Measurements from ENCODE around the gene ADARB2.

ADARB2 gene

DNA sequence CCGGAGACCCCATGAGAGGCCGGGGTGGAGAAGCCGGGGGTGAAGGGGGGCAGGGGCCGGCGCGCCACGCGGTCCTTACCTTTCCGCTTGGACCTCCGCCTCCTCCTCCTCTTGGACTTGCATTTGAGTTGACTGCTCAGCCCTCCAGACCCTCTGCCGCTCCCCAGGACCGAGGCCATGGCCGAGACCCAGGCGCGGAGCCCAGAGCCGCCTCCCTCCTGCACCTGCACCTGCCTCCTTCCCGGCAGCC lies 428 bp downstream of the ADARB2 start:
- H3K4me3 ChIP-seq (ENCODE audit: control insufficient read depth, low read depth, low read length) = no peak overlapping the region
- DNase-seq (ENCODE audit: low read depth) = no peak
- TF ChIP-seq, protein P1, sequence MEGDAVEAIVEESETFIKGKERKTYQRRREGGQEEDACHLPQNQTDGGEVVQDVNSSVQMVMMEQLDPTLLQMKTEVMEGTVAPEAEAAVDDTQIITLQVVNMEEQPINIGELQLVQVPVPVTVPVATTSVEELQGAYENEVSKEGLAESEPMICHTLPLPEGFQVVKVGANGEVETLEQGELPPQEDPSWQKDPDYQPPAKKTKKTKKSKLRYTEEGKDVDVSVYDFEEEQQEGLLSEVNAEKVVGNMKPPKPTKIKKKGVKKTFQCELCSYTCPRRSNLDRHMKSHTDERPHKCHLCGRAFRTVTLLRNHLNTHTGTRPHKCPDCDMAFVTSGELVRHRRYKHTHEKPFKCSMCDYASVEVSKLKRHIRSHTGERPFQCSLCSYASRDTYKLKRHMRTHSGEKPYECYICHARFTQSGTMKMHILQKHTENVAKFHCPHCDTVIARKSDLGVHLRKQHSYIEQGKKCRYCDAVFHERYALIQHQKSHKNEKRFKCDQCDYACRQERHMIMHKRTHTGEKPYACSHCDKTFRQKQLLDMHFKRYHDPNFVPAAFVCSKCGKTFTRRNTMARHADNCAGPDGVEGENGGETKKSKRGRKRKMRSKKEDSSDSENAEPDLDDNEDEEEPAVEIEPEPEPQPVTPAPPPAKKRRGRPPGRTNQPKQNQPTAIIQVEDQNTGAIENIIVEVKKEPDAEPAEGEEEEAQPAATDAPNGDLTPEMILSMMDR (conservative IDR thresholded peaks at IDR 0.05; ENCODE audit: control insufficient read depth, insufficient read depth, low read depth, low read length) = no peak

DNA sequence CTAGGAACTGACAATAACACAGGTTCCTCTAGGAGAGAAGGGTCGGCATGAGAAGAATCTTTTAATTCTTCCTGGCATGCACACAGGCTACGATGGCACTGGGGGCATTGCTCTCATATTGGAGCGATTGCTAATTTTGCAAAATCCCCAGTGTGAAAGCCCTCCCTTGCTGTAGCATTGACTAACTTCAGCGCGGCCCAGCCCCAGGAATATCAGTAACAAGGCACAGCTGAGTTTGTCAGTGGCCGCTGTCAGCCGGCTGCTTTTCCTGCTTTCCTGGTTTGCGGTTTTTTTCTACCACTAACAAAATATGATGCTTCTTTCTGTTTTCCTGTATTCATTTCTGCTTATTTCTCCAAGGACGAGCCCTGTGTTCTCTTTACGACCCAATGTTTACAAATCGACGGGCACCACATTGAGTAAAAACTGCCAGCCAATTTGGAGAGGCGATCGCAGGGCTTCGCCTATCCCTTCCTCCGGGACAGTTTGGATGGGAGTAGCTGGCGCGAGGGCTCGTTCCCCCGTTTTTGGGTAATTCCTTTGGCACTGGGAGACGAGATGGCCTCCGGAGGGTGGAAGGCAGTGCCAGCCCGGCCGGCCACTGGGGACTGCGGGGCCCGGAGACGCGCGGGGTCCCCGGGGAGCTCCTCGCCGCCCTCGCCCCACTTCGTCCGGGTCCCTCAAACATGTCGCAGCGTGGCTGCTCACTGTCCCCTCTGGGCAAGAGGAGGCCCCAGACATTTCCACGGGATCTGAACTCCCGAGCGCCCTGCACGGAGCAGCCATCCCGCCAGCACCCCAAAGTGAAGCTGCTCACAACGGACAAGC lies 967 bp downstream of the ADARB2 start:
- no peak overlapping the region for H3K4me3 ChIP-seq (ENCODE audit: control insufficient read depth, low read depth, low read length)
- TF ChIP-seq, protein P1 (conservative IDR thresholded peaks at IDR 0.05; ENCODE audit: control insufficient read depth, insufficient read depth, low read depth, low read length) = no peak
- no peak for DNase-seq (ENCODE audit: low read depth)

DNA sequence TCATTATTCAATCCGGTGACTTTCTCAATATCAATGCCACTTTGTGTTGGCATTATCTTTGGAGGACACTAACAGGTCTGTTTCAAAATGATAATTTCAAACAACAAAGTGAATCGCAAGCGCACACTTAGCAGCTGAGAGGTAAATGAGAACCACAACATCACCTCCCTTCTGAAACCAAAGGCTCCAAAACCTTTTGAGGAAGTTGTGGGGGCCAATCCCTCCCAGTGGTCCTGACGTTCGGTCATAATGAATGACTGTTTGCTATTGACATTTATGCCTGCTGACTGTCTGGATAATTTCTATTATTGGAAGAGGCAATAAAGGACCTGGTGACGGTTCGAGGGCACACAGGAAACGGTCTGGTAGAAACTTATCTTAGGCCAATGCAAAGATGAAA lies 1.8 kb downstream of the ADARB2 start:
- no peak overlapping the region for H3K4me3 ChIP-seq (ENCODE audit: control insufficient read depth, low read depth, low read length)
- TF ChIP-seq, protein P1 (conservative IDR thresholded peaks at IDR 0.05; ENCODE audit: control insufficient read depth, insufficient read depth, low read depth, low read length) = no peak
- no peak for DNase-seq (ENCODE audit: low read depth)

DNA sequence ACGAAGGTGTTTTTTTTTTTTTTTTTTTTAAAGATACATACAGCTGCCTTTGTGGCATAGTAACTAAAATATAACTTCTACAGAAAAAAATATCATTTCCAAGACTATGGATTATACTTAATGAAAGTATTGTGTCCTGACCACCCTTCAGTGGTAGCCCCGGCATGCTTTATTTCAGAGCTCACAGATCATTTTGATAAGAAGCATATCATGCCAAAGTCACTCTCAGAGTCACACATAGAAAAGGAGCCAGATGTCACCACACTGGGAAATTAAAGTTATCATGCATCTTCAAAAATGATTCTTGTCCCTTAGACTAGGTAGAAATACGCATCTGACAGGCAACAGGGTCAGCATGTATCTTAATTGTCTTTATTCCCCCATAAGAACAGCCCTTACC lies 3.0 kb downstream of the ADARB2 start:
- no peak overlapping the region for H3K4me3 ChIP-seq (ENCODE audit: control insufficient read depth, low read depth, low read length)
- no peak for DNase-seq (ENCODE audit: low read depth)
- TF ChIP-seq, protein P1 (conservative IDR thresholded peaks at IDR 0.05; ENCODE audit: control insufficient read depth, insufficient read depth, low read depth, low read length) = no peak

DNA sequence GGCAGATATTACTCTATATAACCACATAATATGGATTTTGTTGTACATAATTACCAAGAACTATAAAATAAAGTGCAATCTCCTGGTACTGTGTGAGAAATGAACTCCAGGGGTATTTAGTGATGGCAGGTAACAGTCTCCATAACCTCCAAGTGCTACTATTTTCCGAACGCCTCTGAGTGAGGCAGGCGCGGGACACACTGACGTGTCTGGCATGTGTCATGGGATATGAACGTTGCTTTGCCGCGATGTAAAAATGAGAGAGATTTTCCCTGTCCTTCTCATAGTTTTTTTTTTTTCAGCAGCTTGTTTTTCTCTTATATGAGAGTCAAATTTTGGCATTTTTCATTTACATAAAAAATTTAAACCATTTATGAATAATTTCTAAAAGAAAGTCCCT lies 3.6 kb downstream of the ADARB2 start:
- TF ChIP-seq, protein P1 (conservative IDR thresholded peaks at IDR 0.05; ENCODE audit: control insufficient read depth, insufficient read depth, low read depth, low read length) = no peak
- no peak overlapping the region for H3K4me3 ChIP-seq (ENCODE audit: control insufficient read depth, low read depth, low read length)
- no peak for DNase-seq (ENCODE audit: low read depth)

DNA sequence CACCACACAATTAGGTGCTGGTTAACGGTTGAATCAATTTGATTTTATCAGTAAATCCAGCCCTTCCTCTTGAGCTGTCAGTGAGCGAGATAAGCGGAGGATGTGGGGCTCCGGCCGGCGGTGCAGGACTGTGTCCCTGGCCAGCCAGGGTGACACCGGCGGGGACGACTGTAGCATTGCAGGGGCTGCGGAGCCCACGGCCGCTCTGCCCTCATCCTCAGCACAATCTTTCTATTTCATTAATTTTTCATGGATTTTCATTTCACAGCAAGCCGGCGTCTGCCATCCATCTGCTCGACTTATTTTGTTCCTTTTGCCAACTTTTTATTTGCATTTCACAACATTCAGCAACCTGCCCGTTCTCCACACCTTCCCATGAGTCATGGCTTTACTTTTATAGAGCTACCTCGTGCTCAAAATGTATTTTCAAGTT lies 4.7 kb downstream of the ADARB2 start:
- TF ChIP-seq, protein P1 (conservative IDR thresholded peaks at IDR 0.05; ENCODE audit: control insufficient read depth, insufficient read depth, low read depth, low read length) = no peak
- DNase-seq (ENCODE audit: low read depth) = no peak

DNA sequence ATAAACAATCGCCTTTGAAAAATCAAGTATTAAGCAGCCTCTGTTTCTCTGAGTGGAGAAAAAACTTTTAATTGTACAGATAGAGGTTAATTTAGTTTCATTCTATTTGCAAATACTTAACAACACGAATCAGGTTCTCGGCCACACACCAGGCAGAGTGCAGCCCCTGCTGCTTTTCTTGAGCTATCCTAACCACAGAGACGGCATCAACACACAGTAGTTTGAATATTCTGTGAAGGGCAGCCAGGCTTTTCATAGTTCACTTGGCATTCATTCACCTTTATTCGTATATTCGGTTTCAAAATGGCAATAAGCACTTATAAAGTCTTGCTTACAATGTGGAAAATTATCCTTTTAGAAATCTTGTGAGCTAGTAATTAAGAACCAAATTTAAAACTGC lies 5.7 kb downstream of the ADARB2 start:
- DNase-seq (ENCODE audit: low read depth) = no peak
- TF ChIP-seq, protein P1 (conservative IDR thresholded peaks at IDR 0.05; ENCODE audit: control insufficient read depth, insufficient read depth, low read depth, low read length) = no peak
- no peak overlapping the region for H3K4me3 ChIP-seq (ENCODE audit: control insufficient read depth, low read depth, low read length)

More for the DNA sequence above, 4.7 kb downstream of the ADARB2 start:
- H3K4me3 ChIP-seq (ENCODE audit: control insufficient read depth, low read depth, low read length) = no peak overlapping the region

Measured in fibroblast of mammary gland (primary cell).